Heart left ventricle (tissue), 16 donors: ENCODE results near the gene VPREB1. TPM values are rescaled to one million over a fixed set of nuclear protein-coding genes. Genes with fewer than 3 reads are reported as not detected.
A peak's percentile ranks its signal among the peaks of the same experiment; 100 is the strongest.
"Not testable (repeated sequence)": the region's sequence is repeated elsewhere in the genome, so short reads cannot be mapped to it uniquely, and the experiment has no call there.

Source experiments
- ATAC-seq, 4 donors: fragments of 200-7000 bp; cut with Tn5 transposase; one replicate each; pipeline ENCODE4 v1.9.1; 2020 to 2022; ENCODE audit warnings: moderate library complexity in 4 of 4, mild to moderate bottlenecking in 3 of 4, moderate number of reproducible peaks in 1 of 4
- DNase-seq, 5 donors: peaks; one replicate each; pipeline ENCODE4 v3.0.0-alpha.2; 2020
- H3K27ac ChIP-seq, 12 donors: fragments of 200-600 bp; sonication (generic) in 4 of 12; one replicate each; pipeline versions ENCODE4 v1.5.0 to v1.8.0; 2016 to 2022; ENCODE audit warnings: mild to moderate bottlenecking in 2 of 12
- H3K27me3 ChIP-seq, 9 donors: fragments of 200-600 bp; sonication (generic) in 2 of 9; one replicate each; pipeline versions ENCODE4 v1.5.1 to v1.8.0; 2016 to 2022; ENCODE audit warnings: mild to moderate bottlenecking in 3 of 9
- H3K36me3 ChIP-seq, 9 donors: fragments of 200-600 bp; sonication (generic) in 2 of 9; one replicate each; pipeline versions ENCODE4 v1.5.0 to v1.8.0; 2018 to 2022; ENCODE audit warnings: mild to moderate bottlenecking in 2 of 9
- H3K4me1 ChIP-seq, 12 donors: fragments of 200-600 bp; sonication (generic) in 4 of 12; one replicate each; pipeline versions ENCODE4 v1.5.0 to v1.8.0; 2016 to 2022; ENCODE audit warnings: mild to moderate bottlenecking in 3 of 12
- H3K4me3 ChIP-seq, 12 donors: fragments of 200-600 bp; sonication (generic) in 4 of 12; one replicate each; pipeline versions ENCODE4 v1.5.0 to v1.8.0; 2017 to 2022; ENCODE audit warnings: mild to moderate bottlenecking in 9 of 12, moderate library complexity in 4 of 12
- H3K9me3 ChIP-seq, 12 donors: fragments of 200-600 bp; sonication (generic) in 4 of 12; one replicate each; pipeline versions ENCODE4 v1.5.0 to v1.8.0; 2016 to 2022; ENCODE audit warnings: mild to moderate bottlenecking in 1 of 12
- CTCF ChIP-seq, 12 donors: fragments of 200-600 bp; sonication (generic) in 4 of 12; IDR thresholded peaks; one replicate each; pipeline versions ENCODE4 v1.5.0 to v1.8.0; 2018 to 2022; ENCODE audit warnings: antibody characterized with exemption in 12 of 12, mild to moderate bottlenecking in 5 of 12
- POLR2A ChIP-seq, 2 donors: fragments of 450-650 bp; IDR thresholded peaks; one replicate each; pipeline ENCODE4 v1.6.1; 2017; ENCODE audit warnings: antibody characterized with exemption in 2 of 2, mild to moderate bottlenecking in 2 of 2, moderate library complexity in 2 of 2
- WGBS, 4 donors: extraction: QIAGEN DNeasy Blood & Tissue Kit in 2 of 4; methylation state at CpG; one replicate each; pipeline versions ENCODE4 v1.1.5 to v1.1.7; 2013 to 2018; 5-methylcytosine and 5-hydroxymethylcytosine counted together
- intact Hi-C, 10 donors: fragments of 100-400 bp; cut with DNase I; formaldehyde crosslinking; loops; one replicate each; pipeline versions ENCODE4 v1.11.1 to v1.14.2; 2022
- polyA plus RNA-seq, 2 donors: library from polyadenylated mRNA; stranded (reverse); fragments of 200-250 nt; gene quantifications; one replicate each; pipeline ENCODE4 v1.2.3, GENCODE V29; 2013
- total RNA-seq, 9 donors: library from RNA; depleted of rRNA in 2 of 9; stranded (reverse); fragments of >200 nt in 2 of 9; fragmentation: NEBNext Ultra II Directional in 3 of 9; extraction: Animal tissue kit (Norgen Biotek cat#: 25700) in 3 of 9; gene quantifications; one replicate each; pipeline versions ENCODE4 v1.1.0 to v1.2.4, GENCODE V29; 2016 to 2023
- donor health status: ischemic (EF 13 %, LVEDD 7.1; RV severe dilation, severe dysfunction).
- donor health status: healthy with polysubstance abuse.
- donor health status: DM: no; HTN: yes; CAD: no.
- donor health status: DM: no; HTN: no; CAD: no.
- donor health status: ischemic (EF 25% LVEDD 6.9; RV normal size, moderate dysfunction).
- donor health status: ischemic (EF 25% LVEDD 5.7; RV mildly dilated, moderate dysfunction).
- donor health status: healthy.
- donor health status: DM: yes; HTN: yes; CAD: no.
- donor health status: ischemic (EF 35%, LVEDD 5.7; RV mildly dilated, moderate dysfunction).
- donor health status: nonischemic (EF 11% LVEDD 7.7; RV severe dilation, severe dysfunction).
- donor health status: DM: yes; HTN: yes; CAD: no.
- donor health status: PGD.
- donor health status: ischemic (EF 29% LVEDD 5.4; RV normal size, mild dysfunction).
- donor health status: nonischemic (EF 23%, LVEDD 6.1; RV moderate dilation, normal function).

The VPREB1 gene
- total and polyA plus RNA-seq, 11 donors = not detected

DNA sequence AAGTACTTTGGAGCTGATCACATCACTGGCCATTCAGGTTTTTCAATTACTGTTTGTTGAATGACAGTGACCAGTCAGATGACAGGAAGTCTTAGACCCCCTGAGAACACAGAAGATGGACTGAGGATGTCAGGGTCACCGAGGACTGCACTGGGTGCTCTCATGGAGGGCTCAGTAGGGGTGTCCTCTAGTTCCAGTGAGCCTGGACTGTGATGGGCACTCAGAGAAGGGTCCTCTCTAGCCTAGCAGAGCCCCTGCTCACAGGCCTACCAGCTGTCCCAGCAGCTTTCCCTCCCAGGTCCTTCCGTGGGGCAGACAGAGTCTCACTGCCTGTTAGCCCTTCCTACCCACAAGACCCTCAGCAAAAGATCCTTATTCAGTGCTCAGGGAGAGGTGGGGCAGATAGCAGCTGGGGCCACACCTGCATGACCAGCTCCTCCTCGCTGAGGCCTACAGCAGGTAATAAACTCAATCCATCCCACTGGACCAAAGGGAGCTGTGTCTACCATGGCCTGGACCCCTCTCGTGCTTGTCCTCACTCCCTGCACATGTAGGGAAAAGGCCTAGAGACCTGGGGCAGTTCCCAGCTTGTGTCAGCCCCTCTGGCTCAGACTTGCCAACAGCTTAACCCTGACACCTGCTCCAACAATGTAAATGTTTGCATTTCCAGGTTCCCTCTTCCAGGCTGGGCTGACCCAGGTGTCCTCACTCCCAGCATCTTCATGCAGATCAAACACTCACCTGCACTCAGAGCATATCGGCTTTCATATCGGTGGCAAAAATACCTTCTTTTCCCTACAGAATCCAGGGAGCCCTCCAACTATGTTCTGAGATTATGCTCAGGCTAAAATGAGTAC is 25.2 kb upstream of the VPREB1 start:
- TF ChIP-seq POLR2A (IDR thresholded peaks at IDR 0.05) = no peak
- TF ChIP-seq CTCF (IDR thresholded peaks at IDR 0.05) = no peak
- 54 to 60% (median 58%) methylated on average over 6 of the region's 6 CpGs for WGBS, 4 donors
- H3K27ac ChIP-seq = no peak overlapping the region
- intact Hi-C loops = loop anchor here in 1 of 10 donors (10.0 kb wide), 1 partner anchor 665 kb away; the partner anchor contains the start of gene IGLL5
- peaks cover 0 to 12% (median 0%) of the 10 kb centered on the region in 9 donors for H3K27me3 ChIP-seq
- no peaks in the 10 kb centered on the region for H3K4me1 ChIP-seq
- no peaks in the 10 kb centered on the region for H3K36me3 ChIP-seq
- DNase-seq = no peak
- no peaks in the 10 kb centered on the region for H3K9me3 ChIP-seq
- H3K4me3 ChIP-seq = no peak overlapping the region
- no peak for ATAC-seq

GRCh38 chr22:22221043-22221442 is 23.5 kb upstream of the VPREB1 start:
- intact Hi-C loops, H3K27ac ChIP-seq, H3K4me3 ChIP-seq, H3K9me3 ChIP-seq, DNase-seq, H3K4me1 ChIP-seq, H3K36me3 ChIP-seq, ATAC-seq: not testable (repeated sequence)
- peaks cover 0 to 12% (median 0%) of the 10 kb centered on the region in 9 donors for H3K27me3 ChIP-seq
- WGBS, 4 donors = no CpG with 5 or more reads among the region's 7 CpGs

DNA sequence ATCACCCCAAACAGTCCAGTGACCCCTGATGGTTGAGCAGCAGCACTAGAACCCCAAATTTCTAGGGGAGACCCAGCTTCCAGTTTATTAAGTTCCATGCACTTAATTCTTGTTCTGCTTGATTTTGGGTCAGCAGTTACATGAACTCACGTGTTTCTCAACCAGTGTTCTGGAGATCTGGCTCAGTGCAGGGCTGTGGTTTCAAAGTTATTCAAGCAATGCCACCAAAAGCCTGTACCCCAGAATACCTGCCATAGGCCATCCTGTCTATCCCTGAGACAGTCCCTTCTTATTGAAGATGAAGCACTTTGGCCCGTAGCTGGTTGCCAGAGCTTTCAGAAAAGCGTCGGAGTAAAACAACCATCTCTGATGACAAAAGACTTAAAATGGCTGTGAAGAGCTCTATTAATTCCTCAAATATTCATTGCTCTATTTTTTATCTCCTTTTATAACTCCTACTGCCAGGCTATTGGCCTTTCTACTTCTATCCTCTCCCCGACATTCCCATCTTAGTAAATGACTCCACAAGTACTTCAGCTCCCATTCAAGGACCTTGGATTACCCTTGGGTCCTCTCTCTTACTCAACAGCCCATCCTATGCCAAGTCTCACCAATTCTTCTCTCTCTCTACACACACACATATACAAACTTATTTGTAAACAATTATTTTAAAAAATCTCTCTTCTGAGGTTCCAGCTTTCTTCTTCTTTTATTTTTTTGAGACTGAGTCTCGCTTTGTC is 18.0 kb upstream of the VPREB1 start:
- Histone ChIP-seq H3K27ac (no peak overlapping the region), H3K27me3 (peaks cover 0 to 5% (median 0%) of the 10 kb centered on the region in 9 donors), H3K9me3 (no peaks in the 10 kb centered on the region), H3K4me3 (no peak overlapping the region), H3K4me1 (no peaks in the 10 kb centered on the region), H3K36me3 (no peaks in the 10 kb centered on the region)
- intact Hi-C loops = no loop called here
- TF ChIP-seq POLR2A (IDR thresholded peaks at IDR 0.05) = no peak
- DNase-seq = no peak
- WGBS, 4 donors = 81 to 84% (median 83%) methylated on average over 6 of the region's 6 CpGs
- ATAC-seq = peak in 1 of 4 donors; percentile 63

DNA sequence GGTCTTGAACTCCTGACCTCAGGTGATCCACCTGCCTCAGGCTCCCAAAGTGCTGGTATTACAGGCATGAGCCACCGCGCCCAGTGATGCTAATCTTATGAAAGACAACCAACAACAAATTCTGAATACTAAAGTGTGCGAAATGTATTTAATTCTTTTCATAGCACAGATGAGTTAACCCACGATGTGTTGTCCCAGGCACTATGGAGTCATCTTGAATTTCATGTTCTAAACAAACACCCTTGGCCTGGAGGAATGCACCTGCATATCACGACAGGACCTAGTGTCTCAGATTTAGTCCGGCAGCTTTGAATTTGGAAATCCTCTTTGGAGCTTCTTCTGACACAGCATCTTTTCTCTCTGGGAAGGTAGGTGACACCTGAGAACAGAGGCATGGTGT is 16.2 kb upstream of the VPREB1 start:
- H3K36me3 ChIP-seq = no peaks in the 10 kb centered on the region
- WGBS, 4 donors = 83 to 86% (median 84%) methylated on average over 6 of the region's 6 CpGs
- no peak overlapping the region for H3K27ac ChIP-seq
- no peak for TF ChIP-seq POLR2A (IDR thresholded peaks at IDR 0.05)
- TF ChIP-seq CTCF (IDR thresholded peaks at IDR 0.05) = no peak
- no peaks in the 10 kb centered on the region for H3K4me1 ChIP-seq
- DNase-seq (no peak), ATAC-seq (no peak)
- intact Hi-C loops = no loop called here
- no peaks in the 10 kb centered on the region for H3K9me3 ChIP-seq
- peaks cover 0 to 5% (median 0%) of the 10 kb centered on the region in 9 donors for H3K27me3 ChIP-seq
- no peak overlapping the region for H3K4me3 ChIP-seq

GRCh38 chr22:22228921-22229320 is 15.7 kb upstream of the VPREB1 start:
- ATAC-seq (no peak), DNase-seq (no peak)
- Histone ChIP-seq H3K27ac (no peak overlapping the region), H3K4me3 (no peak overlapping the region), H3K27me3 (peaks cover 0 to 5% (median 0%) of the 10 kb centered on the region in 9 donors), H3K4me1 (no peaks in the 10 kb centered on the region), H3K36me3 (no peaks in the 10 kb centered on the region), H3K9me3 (no peaks in the 10 kb centered on the region)
- intact Hi-C loops = no loop called here
- 70 to 83% (median 79%) methylated on average over 8 of the region's 8 CpGs for WGBS, 4 donors
- no peak for TF ChIP-seq POLR2A (IDR thresholded peaks at IDR 0.05)
- TF ChIP-seq CTCF (IDR thresholded peaks at IDR 0.05) = no peak
